ENCODE data around the gene NHLRC4.

The NHLRC4 gene

GRCh38 chr16:583470-583814 lies 16.6 kb downstream of the NHLRC4 start:
- POLR2A ChIA-PET = no interaction called here
- H3K4me3 ChIP-seq (ENCODE audit: control insufficient read depth in 1 of 7, extremely low read depth in 1 of 7, insufficient read depth in 4 of 7, low read depth in 2 of 7, low read length in 6 of 7) = no peak overlapping the region
- WGBS (ENCODE audit: insufficient coverage) = 86% methylated on average over 14 of the region's 16 CpGs
- peaks cover 0 to 20% (median 8%) of the 10 kb centered on the region in 4 experiments for H3K36me3 ChIP-seq (ENCODE audit: control insufficient read depth in 4 of 4, insufficient read depth in 4 of 4, low read length in 3 of 4)
- no peak overlapping the region for H3K27ac ChIP-seq (ENCODE audit: insufficient read depth in 1 of 2, low read depth in 1 of 2, low read length in 2 of 2, poor library complexity in 1 of 2, severe bottlenecking in 2 of 2)
- DNase-seq = no peak
- no peaks in the 10 kb centered on the region for H3K9me3 ChIP-seq (ENCODE audit: control extremely low read depth in 1 of 5, control insufficient read depth in 4 of 5, insufficient read depth in 2 of 5, low read depth in 1 of 5, low read length in 4 of 5)
- CTCF ChIA-PET = interaction anchor here (0.8 to 1.7 kb wide), 4 partner anchors 10 to 200 kb away, joined by 3 to 6 read pairs (median 4); no protein-coding TSS in a partner anchor
- H3K4me1 ChIP-seq (ENCODE audit: control extremely low read depth in 1 of 4, control insufficient read depth in 4 of 4, insufficient read depth in 4 of 4, low read length in 3 of 4) = peaks cover 0 to 28% (median 21%) of the 10 kb centered on the region in 4 experiments
- H3K27me3 ChIP-seq (replicated peaks in 2 of 5; ENCODE audit: control insufficient read depth in 4 of 5, insufficient read depth in 5 of 5, low read length in 4 of 5) = peaks cover 0 to 2% (median 0%) of the 10 kb centered on the region in 5 experiments

- 93% methylated on average over 33 of the region's 38 CpGs for WGBS (ENCODE audit: insufficient coverage)
- H3K27me3 ChIP-seq (replicated peaks in 2 of 5; ENCODE audit: control insufficient read depth in 4 of 5, insufficient read depth in 5 of 5, low read length in 4 of 5) = peaks cover 0 to 2% (median 0%) of the 10 kb centered on the region in 5 experiments
- ChIA-PET POLR2A (no interaction called here), CTCF (interaction anchor here (0.8 to 1.6 kb wide), 2 partner anchors 9 to 201 kb away, joined by 3 to 5 read pairs; no protein-coding TSS in a partner anchor)
- H3K9me3 ChIP-seq (ENCODE audit: control extremely low read depth in 1 of 5, control insufficient read depth in 4 of 5, insufficient read depth in 2 of 5, low read depth in 1 of 5, low read length in 4 of 5) = no peaks in the 10 kb centered on the region
- H3K4me3 ChIP-seq (ENCODE audit: control insufficient read depth in 1 of 7, extremely low read depth in 1 of 7, insufficient read depth in 4 of 7, low read depth in 2 of 7, low read length in 6 of 7) = no peak overlapping the region
- no peak overlapping the region for H3K27ac ChIP-seq (ENCODE audit: insufficient read depth in 1 of 2, low read depth in 1 of 2, low read length in 2 of 2, poor library complexity in 1 of 2, severe bottlenecking in 2 of 2)
- no peak for DNase-seq
- peaks cover 0 to 28% (median 24%) of the 10 kb centered on the region in 4 experiments for H3K4me1 ChIP-seq (ENCODE audit: control extremely low read depth in 1 of 4, control insufficient read depth in 4 of 4, insufficient read depth in 4 of 4, low read length in 3 of 4)
- peaks cover 0 to 20% (median 8%) of the 10 kb centered on the region in 4 experiments for H3K36me3 ChIP-seq (ENCODE audit: control insufficient read depth in 4 of 4, insufficient read depth in 4 of 4, low read length in 3 of 4)
Measured at GRCh38 chr16:583815-584591, 17.2 kb downstream of the NHLRC4 start.

GRCh38 chr16:585351-585750 lies 18.5 kb downstream of the NHLRC4 start:
- Histone ChIP-seq H3K27me3 (replicated peaks in 2 of 5; ENCODE audit: control insufficient read depth in 4 of 5, insufficient read depth in 5 of 5, low read length in 4 of 5) (peaks cover 0 to 2% (median 0%) of the 10 kb centered on the region in 5 experiments), H3K4me1 (ENCODE audit: control extremely low read depth in 1 of 4, control insufficient read depth in 4 of 4, insufficient read depth in 4 of 4, low read length in 3 of 4) (peaks cover 0 to 29% (median 23%) of the 10 kb centered on the region in 4 experiments), H3K36me3 (ENCODE audit: control insufficient read depth in 4 of 4, insufficient read depth in 4 of 4, low read length in 3 of 4) (peaks cover 0 to 14% (median 8%) of the 10 kb centered on the region in 4 experiments), H3K4me3 (ENCODE audit: control insufficient read depth in 1 of 7, extremely low read depth in 1 of 7, insufficient read depth in 4 of 7, low read depth in 2 of 7, low read length in 6 of 7) (no peak overlapping the region), H3K9me3 (ENCODE audit: control extremely low read depth in 1 of 5, control insufficient read depth in 4 of 5, insufficient read depth in 2 of 5, low read depth in 1 of 5, low read length in 4 of 5) (no peaks in the 10 kb centered on the region), H3K27ac (ENCODE audit: insufficient read depth in 1 of 2, low read depth in 1 of 2, low read length in 2 of 2, poor library complexity in 1 of 2, severe bottlenecking in 2 of 2) (no peak overlapping the region)
- DNase-seq = no peak
- ChIA-PET POLR2A (no interaction called here), CTCF (interaction anchor here (0.6 to 2.7 kb wide), 3 partner anchors 15 to 72 kb away, joined by 3 to 11 read pairs (median 3); no protein-coding TSS in a partner anchor)
- WGBS (ENCODE audit: insufficient coverage) = 44% methylated on average over 9 of the region's 10 CpGs

GRCh38 chr16:586047-586644 lies 19.3 kb downstream of the NHLRC4 start:
- 79% methylated on average over 15 of the region's 16 CpGs for WGBS (ENCODE audit: insufficient coverage)
- H3K4me1 ChIP-seq (ENCODE audit: control extremely low read depth in 1 of 4, control insufficient read depth in 4 of 4, insufficient read depth in 4 of 4, low read length in 3 of 4) = peaks cover 0 to 37% (median 31%) of the 10 kb centered on the region in 4 experiments
- POLR2A ChIA-PET = no interaction called here

GRCh38 chr16:586645-587590 lies 20.1 kb downstream of the NHLRC4 start:
- CTCF ChIA-PET = interaction anchor here (1.4 to 2.7 kb wide), 3 partner anchors 8 to 16 kb away, joined by 3 to 11 read pairs (median 9); no protein-coding TSS in a partner anchor
- WGBS (ENCODE audit: insufficient coverage) = 91% methylated on average over 10 of the region's 14 CpGs
- Histone ChIP-seq H3K27me3 (replicated peaks in 2 of 5; ENCODE audit: control insufficient read depth in 4 of 5, insufficient read depth in 5 of 5, low read length in 4 of 5) (peaks cover 0 to 2% (median 0%) of the 10 kb centered on the region in 5 experiments), H3K9me3 (ENCODE audit: control extremely low read depth in 1 of 5, control insufficient read depth in 4 of 5, insufficient read depth in 2 of 5, low read depth in 1 of 5, low read length in 4 of 5) (no peaks in the 10 kb centered on the region), H3K27ac (ENCODE audit: insufficient read depth in 1 of 2, low read depth in 1 of 2, low read length in 2 of 2, poor library complexity in 1 of 2, severe bottlenecking in 2 of 2) (peak overlapping the region in 1 of 2 experiments; percentile 54), H3K36me3 (ENCODE audit: control insufficient read depth in 4 of 4, insufficient read depth in 4 of 4, low read length in 3 of 4) (peaks cover 0 to 8% (median 4%) of the 10 kb centered on the region in 4 experiments), H3K4me3 (ENCODE audit: control insufficient read depth in 1 of 7, extremely low read depth in 1 of 7, insufficient read depth in 4 of 7, low read depth in 2 of 7, low read length in 6 of 7) (peak overlapping the region in 1 of 7 experiments; percentile 96), H3K4me1 (ENCODE audit: control extremely low read depth in 1 of 4, control insufficient read depth in 4 of 4, insufficient read depth in 4 of 4, low read length in 3 of 4) (peaks cover 0 to 42% (median 35%) of the 10 kb centered on the region in 4 experiments)
- POLR2A ChIA-PET = interaction anchor here (1.9 kb wide), 1 partner anchor 59 kb away, joined by 5 read pairs; the partner anchor contains the start of gene CAPN15
- no peak for DNase-seq

More at GRCh38 chr16:586047-586644, 19.3 kb downstream of the NHLRC4 start:
- DNase-seq = no peak
- Histone ChIP-seq H3K27me3 (replicated peaks in 2 of 5; ENCODE audit: control insufficient read depth in 4 of 5, insufficient read depth in 5 of 5, low read length in 4 of 5) (peaks cover 0 to 2% (median 0%) of the 10 kb centered on the region in 5 experiments), H3K27ac (ENCODE audit: insufficient read depth in 1 of 2, low read depth in 1 of 2, low read length in 2 of 2, poor library complexity in 1 of 2, severe bottlenecking in 2 of 2) (no peak overlapping the region), H3K4me3 (ENCODE audit: control insufficient read depth in 1 of 7, extremely low read depth in 1 of 7, insufficient read depth in 4 of 7, low read depth in 2 of 7, low read length in 6 of 7) (no peak overlapping the region), H3K36me3 (ENCODE audit: control insufficient read depth in 4 of 4, insufficient read depth in 4 of 4, low read length in 3 of 4) (peaks cover 0 to 8% (median 5%) of the 10 kb centered on the region in 4 experiments), H3K9me3 (ENCODE audit: control extremely low read depth in 1 of 5, control insufficient read depth in 4 of 5, insufficient read depth in 2 of 5, low read depth in 1 of 5, low read length in 4 of 5) (no peaks in the 10 kb centered on the region)
- CTCF ChIA-PET = interaction anchor here (1.3 to 2.7 kb wide), 2 partner anchors 14 to 50 kb away, joined by 3 to 11 read pairs; no protein-coding TSS in a partner anchor

GRCh38 chr16:588639-588888 lies 21.8 kb downstream of the NHLRC4 start:
- H3K36me3 ChIP-seq (ENCODE audit: control insufficient read depth in 4 of 4, insufficient read depth in 4 of 4, low read length in 3 of 4) = peaks cover 0 to 5% (median 3%) of the 10 kb centered on the region in 4 experiments
- H3K27me3 ChIP-seq (replicated peaks in 2 of 5; ENCODE audit: control insufficient read depth in 4 of 5, insufficient read depth in 5 of 5, low read length in 4 of 5) = peaks cover 0 to 2% (median 0%) of the 10 kb centered on the region in 5 experiments
- peak overlapping the region; percentile 90 to 96 for H3K27ac ChIP-seq (ENCODE audit: insufficient read depth in 1 of 2, low read depth in 1 of 2, low read length in 2 of 2, poor library complexity in 1 of 2, severe bottlenecking in 2 of 2)
- WGBS (ENCODE audit: insufficient coverage) = 1% methylated on average over 21 of the region's 21 CpGs
- peaks cover 0 to 57% (median 51%) of the 10 kb centered on the region in 4 experiments for H3K4me1 ChIP-seq (ENCODE audit: control extremely low read depth in 1 of 4, control insufficient read depth in 4 of 4, insufficient read depth in 4 of 4, low read length in 3 of 4)
- H3K4me3 ChIP-seq (ENCODE audit: control insufficient read depth in 1 of 7, extremely low read depth in 1 of 7, insufficient read depth in 4 of 7, low read depth in 2 of 7, low read length in 6 of 7) = peak overlapping the region; percentile 62 to 96 (median 85)
- no peaks in the 10 kb centered on the region for H3K9me3 ChIP-seq (ENCODE audit: control extremely low read depth in 1 of 5, control insufficient read depth in 4 of 5, insufficient read depth in 2 of 5, low read depth in 1 of 5, low read length in 4 of 5)
- CTCF ChIA-PET = interaction anchor here (0.6 to 2.1 kb wide), 6 partner anchors 10 to 14 kb away, joined by 3 to 9 read pairs (median 3); no protein-coding TSS in a partner anchor
- POLR2A ChIA-PET = interaction anchor here (0.6 to 1.9 kb wide), 3 partner anchors 9 to 61 kb away, joined by 4 to 5 read pairs (median 4); partner anchors contain the start of gene CAPN15
- DNase-seq = peak; percentile 62 to 85 (median 81)
